OCI-LY7 (cell line): ENCODE results near the gene OR10AG1.

ENCODE experiments used
- CTCF ChIP-seq: fragments of 200-600 bp; sonication (generic); conservative IDR thresholded peaks from 2 replicates; pipeline ENCODE4 v1.5.1; 2014; ENCODE audit warnings: mild to moderate bottlenecking, antibody characterized with exemption, low read length, moderate library complexity, mixed read lengths
- EZH2phosphoT487 ChIP-seq: fragments of 200-600 bp; sonication (generic); IDR thresholded peaks from 2 replicates; pipeline ENCODE4 v1.6.1; 2018; ENCODE audit warnings: low read depth, borderline replicate concordance, mild to moderate bottlenecking, mixed run types, antibody characterized with exemption, low read length, moderate library complexity, mixed read lengths

- TF ChIP-seq CTCF (no peak), EZH2phosphoT487 (no peak)
Observed at GRCh38 chr11:55920537-55920936, 49.2 kb downstream of the OR10AG1 start.
